Measurements from ENCODE around the gene PTPRN2.
"Not testable (repeated sequence)": the region's sequence is repeated elsewhere in the genome, so short reads cannot be mapped to it uniquely, and the experiment has no call there.

PTPRN2 gene

GRCh38 chr7:158533386-158534133 lies 54.1 kb downstream of the PTPRN2 start:
- DNase-seq: no peak

GRCh38 chr7:158532093-158532627 lies 55.5 kb downstream of the PTPRN2 start:
- no peak for DNase-seq

GRCh38 chr7:158531661-158532060 lies 56.0 kb downstream of the PTPRN2 start:
- DNase-seq: no peak

- no peak for DNase-seq
These were observed 56.6 kb downstream of the PTPRN2 start for GRCh38 chr7:158530800-158531609.

GRCh38 chr7:158529181-158530096 lies 58.2 kb downstream of the PTPRN2 start:
- DNase-seq: no peak

GRCh38 chr7:158527915-158528502 lies 59.6 kb downstream of the PTPRN2 start:
- DNase-seq: no peak

- no peak for DNase-seq
These were observed 60.1 kb downstream of the PTPRN2 start for GRCh38 chr7:158527495-158527894.

- no peak for DNase-seq
These were observed 60.6 kb downstream of the PTPRN2 start for GRCh38 chr7:158527038-158527437.

- DNase-seq: no peak
These were observed 61.1 kb downstream of the PTPRN2 start for GRCh38 chr7:158526531-158526930.

- DNase-seq: no peak
These were observed 61.8 kb downstream of the PTPRN2 start for GRCh38 chr7:158525648-158526484.

GRCh38 chr7:158524749-158525635 lies 62.6 kb downstream of the PTPRN2 start:
- no peak for DNase-seq

GRCh38 chr7:158524286-158524685 lies 63.3 kb downstream of the PTPRN2 start:
- DNase-seq: not testable (repeated sequence)

GRCh38 chr7:158523877-158524276 lies 63.7 kb downstream of the PTPRN2 start:
- not testable (repeated sequence) for DNase-seq

- DNase-seq: not testable (repeated sequence)
These were observed 64.3 kb downstream of the PTPRN2 start for GRCh38 chr7:158523165-158523856.

GRCh38 chr7:158521795-158522194 lies 65.8 kb downstream of the PTPRN2 start:
- DNase-seq: not testable (repeated sequence)

- DNase-seq: no peak
These were observed 66.8 kb downstream of the PTPRN2 start for GRCh38 chr7:158520825-158521224.

- no peak for DNase-seq
These were observed 67.9 kb downstream of the PTPRN2 start for GRCh38 chr7:158519633-158520174.

GRCh38 chr7:158518980-158519632 lies 68.5 kb downstream of the PTPRN2 start:
- DNase-seq: no peak

Data from right kidney (tissue), 1 donor.